ENCODE data around the gene DNAAF5. TPM values are rescaled to one million over a fixed set of nuclear protein-coding genes. Genes with fewer than 3 reads are reported as not detected.

DNAAF5 gene
- total RNA-seq, 2 experiments from 2014 or later: 31.5 to 37.2 TPM

DNA sequence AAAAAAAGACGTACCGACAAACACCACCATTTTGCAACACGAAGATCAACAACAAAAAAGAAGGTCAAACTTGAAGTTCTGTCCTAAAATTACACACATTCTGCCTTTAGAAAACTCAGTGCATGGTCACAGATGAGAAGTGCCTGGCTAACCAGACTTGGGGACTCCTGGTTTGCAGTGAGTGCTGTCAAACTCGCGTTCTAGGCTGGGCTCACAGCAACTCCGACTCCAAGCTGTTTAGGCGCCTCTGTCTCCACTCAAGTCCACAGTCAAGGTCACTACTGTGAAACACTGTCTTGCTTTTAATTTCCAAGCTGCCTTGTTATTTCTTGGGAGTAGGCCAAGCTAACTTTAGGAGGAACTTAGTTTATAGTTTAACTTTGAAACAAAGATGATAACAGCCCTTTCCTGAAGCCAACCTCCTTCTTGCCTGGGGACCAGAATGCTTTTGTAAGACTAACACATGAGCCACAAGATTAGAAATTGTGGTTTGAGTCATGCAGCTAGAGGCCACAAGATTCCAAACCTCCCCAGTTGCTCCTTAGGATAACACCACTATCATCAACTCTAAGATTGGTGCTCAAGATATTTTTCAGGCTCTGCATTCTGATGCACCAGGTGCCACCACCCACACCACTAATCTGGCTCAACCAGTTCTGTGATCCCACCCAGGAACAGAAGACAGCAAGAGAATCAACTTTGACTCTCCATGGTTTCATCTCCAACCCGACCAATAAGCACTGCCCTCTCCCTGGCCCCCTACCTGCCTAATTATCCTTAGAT is 1.1 kb upstream of the DNAAF5 start:
- peak overlapping the region; percentile 83 for H3K4me3 Mint-ChIP-seq
- H3K4me1 Mint-ChIP-seq: peaks cover 26% of the 10 kb centered on the region
- peaks cover 6% of the 10 kb centered on the region for H3K9me3 Mint-ChIP-seq (ENCODE audit: low read depth)
- ChIA-PET CTCF (interaction anchor here (0.6 to 0.8 kb wide), 2 partner anchors 512 to 805 kb away, joined by 3 to 4 read pairs; no protein-coding TSS in a partner anchor), POLR2A (no interaction called here)
- intact Hi-C loops (cut with DNase I, micrococcal nuclease): loop anchor here (1.0 to 5.0 kb wide), 11 partner anchors 91 to 576 kb away; partner anchors contain the start of genes COX19 (in 1 of the 2), GET4 (in 1 of the 2) and PDGFA (in 1 of the 2)
- no peaks in the 10 kb centered on the region for H3K27me3 Mint-ChIP-seq
- H3K27ac Mint-ChIP-seq: peak overlapping the region; percentile 90
- DNase-seq (no peak), ATAC-seq (no peak)
- H3K36me3 Mint-ChIP-seq (ENCODE audit: low read depth): peaks cover 54% of the 10 kb centered on the region

DNA sequence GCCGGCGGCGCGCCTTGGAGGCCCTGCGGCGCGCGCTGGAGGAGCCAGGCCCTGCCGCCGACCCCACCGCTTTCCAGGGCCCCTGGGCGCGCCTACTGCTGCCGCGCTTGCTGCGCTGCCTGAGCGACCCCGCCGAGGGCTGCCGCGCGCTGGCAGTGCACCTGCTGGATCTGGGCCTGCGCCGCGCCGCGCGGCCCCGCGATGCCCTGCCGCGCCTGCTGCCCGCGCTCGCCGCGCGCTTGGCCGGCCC is 280 bp downstream of the DNAAF5 start:
- Mint-ChIP-seq H3K27ac (no peak overlapping the region), H3K4me3 (peak overlapping the region; percentile 83), H3K36me3 (ENCODE audit: low read depth) (peaks cover 49% of the 10 kb centered on the region), H3K27me3 (no peaks in the 10 kb centered on the region), H3K9me3 (ENCODE audit: low read depth) (peaks cover 3% of the 10 kb centered on the region), H3K4me1 (peaks cover 26% of the 10 kb centered on the region)
- CTCF ChIA-PET: no interaction called here
- ATAC-seq: peak; percentile 28
- no peak for DNase-seq
- POLR2A ChIA-PET: no interaction called here
- intact Hi-C loops (cut with DNase I, micrococcal nuclease): loop anchor here (1.0 to 5.0 kb wide), 11 partner anchors 90 to 577 kb away; partner anchors contain the start of genes COX19 (in 1 of the 2), GET4 (in 1 of the 2) and PDGFA (in 1 of the 2)

DNA sequence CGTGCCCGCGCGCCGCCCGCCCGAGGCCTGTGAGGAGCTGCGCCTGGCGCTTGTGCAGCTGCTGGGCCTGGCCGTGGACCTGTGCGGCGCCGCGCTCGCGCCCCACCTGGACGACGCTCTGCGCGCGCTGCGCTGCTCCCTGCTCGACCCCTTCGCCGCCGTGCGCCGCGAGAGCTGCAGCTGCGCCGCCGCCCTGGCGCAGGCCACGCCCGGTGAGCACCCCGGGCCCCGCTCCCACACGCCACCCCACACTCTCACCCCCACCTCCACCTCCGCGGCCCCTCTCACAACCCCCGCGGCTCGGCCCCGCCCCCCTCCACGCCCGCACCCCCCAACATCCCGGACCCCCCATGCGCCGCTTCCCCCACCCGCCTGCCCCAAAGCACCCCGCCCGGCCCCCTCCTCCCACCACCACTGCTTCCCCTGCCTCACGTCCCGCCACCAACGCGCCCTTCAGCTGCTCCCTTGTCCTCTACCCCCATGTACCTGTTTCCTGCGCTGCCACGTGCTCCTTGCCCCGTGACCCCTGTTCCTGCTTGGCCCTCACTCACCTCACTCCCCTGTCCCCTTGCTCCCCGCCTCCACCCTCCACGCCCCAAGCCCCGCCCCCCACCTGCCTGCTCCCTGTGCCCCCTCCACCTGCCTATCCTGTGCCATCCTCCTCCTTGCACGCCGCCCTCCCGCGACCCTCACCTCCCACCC is 756 bp downstream of the DNAAF5 start, which contains the start of gene PRKAR1B:
Gene PRKAR1B, minus strand, starts transcription at position 178 of the 702 bp plus-strand sequence. CDS start 15,776 bp downstream, outside the sequence.
- Mint-ChIP-seq H3K27me3 (no peaks in the 10 kb centered on the region), H3K4me3 (peak within 1 kb of the TSS; percentile 83), H3K36me3 (ENCODE audit: low read depth) (peaks cover 50% of the 10 kb centered on the region), H3K4me1 (peaks cover 26% of the 10 kb centered on the region), H3K9me3 (ENCODE audit: low read depth) (peaks cover 2% of the 10 kb centered on the region), H3K27ac (peak within 1 kb of the TSS; percentile 90)
- ChIA-PET CTCF (no interaction called here), POLR2A (no interaction called here)
- peak; percentile 48 for ATAC-seq
- intact Hi-C loops (cut with DNase I, micrococcal nuclease): loop anchor here (2.0 to 5.0 kb wide), 5 partner anchors 125 to 404 kb away; partner anchors contain the start of gene PDGFA (in 1 of the 2)
- peak; percentile 63 for DNase-seq

- Mint-ChIP-seq H3K4me1 (peaks cover 26% of the 10 kb centered on the region), H3K36me3 (ENCODE audit: low read depth) (peaks cover 45% of the 10 kb centered on the region), H3K9me3 (ENCODE audit: low read depth) (no peaks in the 10 kb centered on the region), H3K4me3 (peak overlapping the region; percentile 82), H3K27me3 (no peaks in the 10 kb centered on the region), H3K27ac (peak overlapping the region; percentile 16)
- intact Hi-C loops (cut with DNase I, micrococcal nuclease): loop anchor here (2.0 to 5.0 kb wide), 5 partner anchors 126 to 405 kb away; partner anchors contain the start of gene PDGFA (in 1 of the 2)
- ATAC-seq (no peak), DNase-seq (no peak)
- ChIA-PET CTCF (interaction anchor here (0.5 kb wide), 1 partner anchor 406 kb away, joined by 3 read pairs; no protein-coding TSS in a partner anchor), POLR2A (interaction anchor here (0.6 kb wide), 1 partner anchor 246 kb away, joined by 4 read pairs; no protein-coding TSS in a partner anchor)
Observed at GRCh38 chr7:727806-728460, 1.4 kb downstream of the DNAAF5 start.

GRCh38 chr7:728602-729001 is 2.1 kb downstream of the DNAAF5 start:
- no peaks in the 10 kb centered on the region for H3K27me3 Mint-ChIP-seq
- POLR2A ChIA-PET: interaction anchor here (0.6 kb wide), 1 partner anchor 245 kb away, joined by 4 read pairs; no protein-coding TSS in a partner anchor
- H3K36me3 Mint-ChIP-seq (ENCODE audit: low read depth): peaks cover 38% of the 10 kb centered on the region
- H3K4me1 Mint-ChIP-seq: peaks cover 26% of the 10 kb centered on the region
- intact Hi-C loops (cut with DNase I, micrococcal nuclease): loop anchor here in 1 of 2 experiments (5.0 kb wide), 2 partner anchors 126 to 144 kb away; no protein-coding TSS in a partner anchor
- ATAC-seq (no peak), DNase-seq (no peak)
- H3K4me3 Mint-ChIP-seq: peak overlapping the region; percentile 82
- H3K9me3 Mint-ChIP-seq (ENCODE audit: low read depth): peaks cover 3% of the 10 kb centered on the region
- CTCF ChIA-PET: interaction anchor here (0.5 to 0.6 kb wide), 2 partner anchors 316 to 407 kb away, joined by 3 read pairs; no protein-coding TSS in a partner anchor
- no peak overlapping the region for H3K27ac Mint-ChIP-seq

DNA sequence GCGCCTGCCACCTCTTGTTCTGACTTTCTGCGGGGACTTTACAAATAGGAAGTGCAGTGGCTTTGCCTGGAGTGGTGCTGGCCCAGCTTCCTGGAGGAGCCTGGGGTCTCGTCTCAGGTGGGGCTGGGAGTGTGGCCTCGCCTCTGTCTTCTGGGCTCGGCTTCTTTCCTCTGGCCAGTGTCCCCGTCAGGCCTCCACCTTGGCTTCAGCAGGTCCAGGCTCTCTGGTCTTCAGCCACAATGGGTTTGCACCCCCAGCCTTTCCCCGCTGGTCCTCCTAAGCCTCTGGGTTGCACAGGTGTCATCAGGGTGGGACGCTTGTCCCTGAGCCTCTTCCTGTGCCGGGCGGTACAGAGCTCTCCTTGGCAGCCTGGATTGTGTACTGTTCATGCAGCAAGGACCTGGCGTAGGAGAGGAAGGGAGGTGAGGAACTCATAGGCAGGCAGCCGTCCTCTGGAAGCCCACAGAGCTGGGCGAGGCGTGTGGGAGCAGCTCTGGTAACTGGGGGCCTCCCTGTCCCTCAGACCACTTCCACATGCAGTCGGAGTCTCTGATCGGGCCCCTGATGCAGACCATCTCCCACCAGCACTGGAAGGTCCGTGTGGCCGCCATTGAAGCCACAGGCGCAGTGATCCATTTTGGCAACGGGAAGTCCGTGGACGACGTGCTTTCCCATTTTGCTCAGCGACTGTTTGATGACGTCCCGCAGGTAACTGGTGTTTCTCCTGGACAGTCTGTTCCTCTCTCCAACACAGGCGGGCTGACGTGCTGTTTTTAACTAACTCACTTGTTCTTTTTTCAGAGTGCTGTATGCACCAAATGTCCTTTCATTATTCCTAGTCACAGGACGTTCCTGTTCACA is 2.9 kb downstream of the DNAAF5 start:
- H3K27ac Mint-ChIP-seq: no peak overlapping the region
- ATAC-seq: no peak
- H3K9me3 Mint-ChIP-seq (ENCODE audit: low read depth): peaks cover 3% of the 10 kb centered on the region
- CTCF ChIA-PET: interaction anchor here (0.6 kb wide), 1 partner anchor 315 kb away, joined by 3 read pairs; no protein-coding TSS in a partner anchor
- H3K4me1 Mint-ChIP-seq: peaks cover 26% of the 10 kb centered on the region
- POLR2A ChIA-PET: no interaction called here
- peaks cover 30% of the 10 kb centered on the region for H3K36me3 Mint-ChIP-seq (ENCODE audit: low read depth)
- no peak for DNase-seq
- intact Hi-C loops (cut with DNase I, micrococcal nuclease): loop anchor here in 1 of 2 experiments (5.0 kb wide), 2 partner anchors 127 to 143 kb away; no protein-coding TSS in a partner anchor
- H3K27me3 Mint-ChIP-seq: no peaks in the 10 kb centered on the region
- H3K4me3 Mint-ChIP-seq: peak overlapping the region; percentile 23

GRCh38 chr7:730501-731439 is 4.3 kb downstream of the DNAAF5 start:
- H3K9me3 Mint-ChIP-seq (ENCODE audit: low read depth): peaks cover 3% of the 10 kb centered on the region
- H3K27ac Mint-ChIP-seq: no peak overlapping the region
- ChIA-PET CTCF (interaction anchor here (1.8 kb wide), 1 partner anchor 18 kb away, joined by 5 read pairs; no protein-coding TSS in a partner anchor), POLR2A (no interaction called here)
- ATAC-seq (no peak), DNase-seq (no peak)
- H3K36me3 Mint-ChIP-seq (ENCODE audit: low read depth): peaks cover 18% of the 10 kb centered on the region
- intact Hi-C loops (cut with DNase I, micrococcal nuclease): no loop called here
- H3K4me3 Mint-ChIP-seq: no peak overlapping the region
- peaks cover 15% of the 10 kb centered on the region for H3K4me1 Mint-ChIP-seq
- no peaks in the 10 kb centered on the region for H3K27me3 Mint-ChIP-seq

GRCh38 chr7:731440-732085 is 5.1 kb downstream of the DNAAF5 start:
- peaks cover 12% of the 10 kb centered on the region for H3K4me1 Mint-ChIP-seq
- POLR2A ChIA-PET: no interaction called here
- intact Hi-C loops (cut with DNase I, micrococcal nuclease): loop anchor here in 1 of 2 experiments (1.0 kb wide), 1 partner anchor 399 kb away; no protein-coding TSS in a partner anchor
- H3K27ac Mint-ChIP-seq: no peak overlapping the region
- peaks cover 15% of the 10 kb centered on the region for H3K36me3 Mint-ChIP-seq (ENCODE audit: low read depth)
- CTCF ChIA-PET: interaction anchor here (1.8 kb wide), 1 partner anchor 17 kb away, joined by 5 read pairs; no protein-coding TSS in a partner anchor
- peaks cover 3% of the 10 kb centered on the region for H3K9me3 Mint-ChIP-seq (ENCODE audit: low read depth)
- no peak overlapping the region for H3K4me3 Mint-ChIP-seq
- DNase-seq (no peak), ATAC-seq (no peak)
- H3K27me3 Mint-ChIP-seq: no peaks in the 10 kb centered on the region

GRCh38 chr7:732094-732541 is 5.6 kb downstream of the DNAAF5 start:
- ChIA-PET CTCF (interaction anchor here (1.5 to 1.8 kb wide), 2 partner anchors 17 to 118 kb away, joined by 3 to 5 read pairs; no protein-coding TSS in a partner anchor), POLR2A (no interaction called here)
- Mint-ChIP-seq H3K4me3 (no peak overlapping the region), H3K4me1 (peaks cover 12% of the 10 kb centered on the region), H3K27me3 (no peaks in the 10 kb centered on the region), H3K36me3 (ENCODE audit: low read depth) (peaks cover 16% of the 10 kb centered on the region), H3K27ac (no peak overlapping the region), H3K9me3 (ENCODE audit: low read depth) (peaks cover 3% of the 10 kb centered on the region)
- intact Hi-C loops (cut with DNase I, micrococcal nuclease): loop anchor here in 1 of 2 experiments (1.0 kb wide), 1 partner anchor 400 kb away; no protein-coding TSS in a partner anchor
- peak; percentile 48 for DNase-seq
- peak; percentile 34 for ATAC-seq

All from activated CD4-positive, alpha-beta T cell treated with anti-CD3 and anti-CD28 coated beads for 36 hours (primary cell).